Adipocyte (in vitro differentiated cells): ENCODE data around the gene ZFP36.

ENCODE experiments used
- DNase-seq: peaks from one replicate; pipeline ENCODE4 v3.0.0-alpha.2; 2015; ENCODE audit warnings: low read depth
- H3K27me3 ChIP-seq: replicated peaks from 2 replicates; pipeline ENCODE4 v1.7.0; 2013; ENCODE audit warnings: mild to moderate bottlenecking, low read length, moderate library complexity; ENCODE audit not compliant: control insufficient read depth, insufficient read depth
- H3K36me3 ChIP-seq: 2 replicates; pipeline ENCODE4 v1.7.0; 2013; ENCODE audit warnings: low read length, mild to moderate bottlenecking, moderate library complexity; ENCODE audit not compliant: control insufficient read depth, insufficient read depth, severe bottlenecking
- H3K4me1 ChIP-seq: 2 replicates; pipeline ENCODE4 v1.7.0; 2013; ENCODE audit warnings: mild to moderate bottlenecking, low read length, moderate library complexity; ENCODE audit not compliant: control insufficient read depth, insufficient read depth
- H3K4me3 ChIP-seq: 2 replicates; pipeline ENCODE4 v1.7.0; 2013; ENCODE audit warnings: mild to moderate bottlenecking, low read length, moderate library complexity
- H3K9ac ChIP-seq: 2 replicates; pipeline ENCODE4 v1.7.0; 2013; ENCODE audit warnings: mild to moderate bottlenecking, low read length, moderate library complexity
- H3K9me3 ChIP-seq: 2 replicates; pipeline ENCODE4 v1.7.0; 2013; ENCODE audit warnings: mild to moderate bottlenecking, low read length, moderate library complexity; ENCODE audit not compliant: control insufficient read depth

ZFP36 gene

DNA sequence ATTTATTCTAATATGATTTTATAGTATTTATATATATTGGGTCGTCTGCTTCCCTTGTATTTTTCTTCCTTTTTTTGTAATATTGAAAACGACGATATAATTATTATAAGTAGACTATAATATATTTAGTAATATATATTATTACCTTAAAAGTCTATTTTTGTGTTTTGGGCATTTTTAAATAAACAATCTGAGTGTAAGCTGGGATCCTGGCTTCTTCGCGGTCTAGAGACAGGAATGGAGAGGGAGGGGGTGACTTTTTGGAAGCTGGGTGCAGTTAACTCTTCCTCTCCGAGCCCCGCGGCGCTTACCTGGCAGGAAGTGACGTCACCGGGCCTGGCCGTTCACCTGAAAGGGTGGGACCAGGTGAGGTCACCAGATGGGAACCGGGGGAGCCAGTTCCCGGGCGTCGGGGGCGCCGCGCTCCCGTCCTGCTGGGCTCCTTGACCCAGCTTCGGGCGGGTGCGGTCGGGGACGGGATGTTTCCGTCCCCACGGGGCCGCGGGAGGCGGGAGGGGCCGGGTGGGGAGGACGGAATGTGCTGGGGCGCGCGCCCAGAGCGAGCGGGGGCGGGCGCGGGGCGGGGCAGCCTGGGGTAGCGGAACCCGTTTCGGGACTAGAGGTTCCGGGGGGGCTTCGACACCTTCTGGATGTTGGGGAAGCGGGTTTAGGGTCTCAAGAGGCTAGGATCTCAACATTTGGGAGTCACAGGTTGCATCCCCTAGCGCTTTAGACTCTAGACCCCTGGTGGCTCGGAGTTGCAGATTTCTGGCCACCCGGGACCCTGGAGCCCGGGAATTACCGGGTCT, 2.8 kb downstream of the ZFP36 start:
- peak; percentile 93 for DNase-seq
- Histone ChIP-seq H3K4me1 (peaks cover 36% of the 10 kb centered on the region), H3K4me3 (peak overlapping the region; percentile 99), H3K36me3 (peaks cover 15% of the 10 kb centered on the region), H3K9me3 (no peaks in the 10 kb centered on the region), H3K27me3 (no peaks in the 10 kb centered on the region), H3K9ac (peak overlapping the region; percentile 100)

DNA sequence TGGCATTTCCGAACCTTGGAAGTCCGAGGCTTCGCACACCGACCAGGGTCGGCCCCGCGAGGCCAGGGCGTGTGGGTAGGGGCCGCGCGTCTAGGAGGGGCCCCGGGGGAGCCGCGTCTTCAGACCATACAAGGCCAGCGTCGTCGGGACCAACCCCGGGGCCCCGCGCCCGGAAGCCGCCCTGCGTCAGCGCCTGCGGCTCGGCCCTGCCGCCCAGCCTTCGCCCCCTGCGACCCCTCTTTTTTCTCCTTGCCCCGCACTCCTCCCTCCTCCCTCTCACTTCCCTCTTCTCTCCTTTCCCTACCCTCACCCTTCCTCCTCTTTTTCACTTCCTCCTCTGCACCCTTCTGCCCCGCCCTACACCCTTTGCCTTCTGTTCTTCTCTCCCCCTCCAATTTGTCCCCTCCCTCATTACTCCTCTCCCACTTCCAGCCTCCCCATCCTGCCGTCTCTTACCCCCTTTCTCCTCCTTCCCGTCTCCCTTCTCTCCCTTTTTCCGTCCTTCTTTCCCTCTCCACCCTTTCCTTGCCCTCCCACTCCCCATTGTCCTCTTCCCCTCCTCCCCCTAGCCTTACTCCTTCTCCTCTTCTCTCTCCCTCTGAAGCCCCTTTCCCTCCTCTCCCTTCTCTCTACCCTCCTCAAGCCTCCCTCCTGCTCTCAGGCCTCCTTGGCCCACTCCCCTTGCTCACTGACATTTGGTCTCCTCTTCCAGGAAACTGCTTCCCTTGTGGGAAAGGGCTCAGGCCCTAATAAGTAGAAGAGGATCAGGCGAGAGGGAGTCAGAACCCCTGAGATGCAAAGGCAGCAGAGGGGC, 3.6 kb downstream of the ZFP36 start:
- DNase-seq, result peak; percentile 88
- H3K4me1 ChIP-seq, result peaks cover 44% of the 10 kb centered on the region
- no peaks in the 10 kb centered on the region for H3K27me3 ChIP-seq

DNA sequence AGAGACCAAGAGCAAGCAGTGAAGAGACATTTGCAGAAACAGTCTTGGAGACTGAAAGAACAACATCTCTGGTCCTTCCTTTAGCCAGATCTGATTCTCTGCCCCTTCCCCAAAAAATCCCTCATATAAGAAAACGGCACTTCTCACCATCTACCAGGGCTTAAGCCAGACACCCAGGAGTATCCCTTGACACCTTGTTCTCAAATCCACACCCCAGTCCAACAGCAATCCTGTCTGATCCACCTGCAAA, 4.1 kb downstream of the ZFP36 start:
- Histone ChIP-seq H3K4me1 (peaks cover 48% of the 10 kb centered on the region), H3K9me3 (no peaks in the 10 kb centered on the region), H3K9ac (peak overlapping the region; percentile 100), H3K36me3 (peaks cover 15% of the 10 kb centered on the region), H3K27me3 (no peaks in the 10 kb centered on the region), H3K4me3 (peak overlapping the region; percentile 99)
- no peak for DNase-seq

More for the DNA sequence above, 3.6 kb downstream of the ZFP36 start:
- Histone ChIP-seq H3K36me3 (peaks cover 15% of the 10 kb centered on the region), H3K9me3 (no peaks in the 10 kb centered on the region), H3K9ac (peak overlapping the region; percentile 100), H3K4me3 (peak overlapping the region; percentile 99)

DNA sequence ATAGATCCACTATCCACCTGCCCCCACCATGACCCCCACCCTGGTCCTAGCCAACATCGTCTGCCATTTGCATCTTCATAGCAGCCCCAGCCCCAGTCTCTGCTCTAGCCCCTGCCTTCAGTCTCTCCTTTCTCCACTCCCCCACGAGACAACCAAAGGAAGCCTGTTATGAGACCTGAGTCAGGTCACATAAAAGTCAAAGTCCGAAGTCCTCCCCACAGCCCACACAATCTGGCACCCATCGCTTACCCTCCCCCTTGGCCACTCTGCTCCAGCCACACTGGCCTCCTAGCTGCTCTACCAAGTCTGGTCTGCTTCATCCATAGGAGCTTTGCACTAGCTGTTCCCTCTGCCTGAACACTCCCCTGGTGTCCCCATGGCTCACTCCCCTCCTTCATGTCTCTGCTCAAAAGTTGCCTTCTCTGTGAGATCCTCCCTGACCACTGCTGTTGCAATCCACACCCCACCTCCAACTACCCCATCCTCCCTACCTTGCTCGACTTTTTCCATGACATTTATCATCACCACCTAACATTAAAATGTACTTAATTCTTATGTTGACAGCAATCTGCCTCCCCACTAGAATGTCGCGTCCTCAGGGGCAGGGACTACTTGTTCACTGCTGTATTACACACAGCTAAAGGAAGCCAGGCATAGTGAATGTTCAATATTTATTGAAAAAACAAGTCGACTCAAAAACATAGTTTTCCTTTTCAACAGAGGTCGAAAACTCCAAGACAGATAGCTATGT, 4.6 kb downstream of the ZFP36 start:
- H3K4me3 ChIP-seq, result peak overlapping the region; percentile 99
- no peaks in the 10 kb centered on the region for H3K27me3 ChIP-seq
- H3K36me3 ChIP-seq, result peaks cover 15% of the 10 kb centered on the region
- H3K4me1 ChIP-seq, result peaks cover 46% of the 10 kb centered on the region
- DNase-seq, result peak; percentile 72
- peak overlapping the region; percentile 100 for H3K9ac ChIP-seq
- H3K9me3 ChIP-seq, result no peaks in the 10 kb centered on the region

DNA sequence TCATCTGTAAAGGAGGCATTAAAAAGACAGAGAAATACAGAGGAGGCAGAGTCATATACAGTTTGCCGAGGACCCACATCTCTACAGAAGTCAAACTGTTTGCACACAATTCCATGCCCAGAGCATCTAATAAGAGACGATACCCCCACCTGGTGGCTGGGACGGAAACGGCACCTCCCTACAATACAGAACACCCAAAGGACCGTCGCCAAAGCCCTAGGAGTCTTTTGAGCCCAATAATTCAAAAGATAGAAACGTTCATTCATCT, 5.1 kb downstream of the ZFP36 start:
- Histone ChIP-seq H3K9ac (peak overlapping the region; percentile 100), H3K4me1 (peaks cover 45% of the 10 kb centered on the region), H3K27me3 (no peaks in the 10 kb centered on the region), H3K9me3 (no peaks in the 10 kb centered on the region), H3K36me3 (peaks cover 15% of the 10 kb centered on the region), H3K4me3 (peak overlapping the region; percentile 99)
- DNase-seq, result peak; percentile 98

DNA sequence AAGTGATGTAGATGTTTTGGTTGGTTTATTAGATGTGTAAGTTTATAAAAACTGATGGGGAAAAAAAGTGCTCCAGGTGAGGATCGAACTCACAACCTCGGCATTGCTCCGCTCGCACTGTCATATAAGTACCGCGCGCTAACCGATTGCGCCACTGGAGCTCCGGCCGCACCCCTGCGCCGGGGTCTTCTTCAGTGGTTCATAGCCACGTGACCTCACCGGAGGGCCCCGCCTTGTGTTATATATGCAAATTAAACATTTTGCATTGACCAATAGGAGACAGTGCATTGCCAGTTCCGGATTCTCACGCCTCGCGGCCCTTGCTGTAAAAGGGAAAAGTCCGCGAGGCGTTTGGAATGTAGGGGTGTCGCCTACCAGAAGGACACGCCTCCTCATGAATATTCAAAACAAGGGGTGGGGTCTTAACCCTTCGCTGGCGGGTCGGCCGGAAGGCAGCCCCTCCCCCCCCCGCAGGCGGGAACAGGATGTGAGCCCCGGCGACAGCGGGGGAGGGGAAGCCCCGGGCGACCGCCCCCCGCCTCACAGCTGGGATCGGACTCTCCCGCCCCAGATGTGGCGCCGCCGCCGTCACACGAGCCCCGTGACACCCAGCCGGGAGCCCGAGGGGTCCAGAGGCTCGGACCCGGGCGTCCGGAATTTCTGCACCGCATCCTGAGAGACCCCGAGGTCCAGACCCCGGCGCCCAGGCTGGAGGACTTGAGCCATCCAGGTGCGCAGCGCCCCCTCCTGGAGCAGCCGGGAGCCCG, 5.6 kb downstream of the ZFP36 start, which contains the start of gene PLEKHG2:
TSS of gene PLEKHG2 (plus strand) at position 570 of the 767 bp plus-strand sequence. CDS start 1,418 bp downstream, outside the sequence.
- no peaks in the 10 kb centered on the region for H3K9me3 ChIP-seq
- peaks cover 15% of the 10 kb centered on the region for H3K36me3 ChIP-seq
- H3K4me1 ChIP-seq, result peaks cover 45% of the 10 kb centered on the region
- peak within 1 kb of the TSS; percentile 99 for H3K4me3 ChIP-seq
- DNase-seq, result peak; percentile 100
- H3K9ac ChIP-seq, result peak within 1 kb of the TSS; percentile 100
- no peaks in the 10 kb centered on the region for H3K27me3 ChIP-seq

DNA sequence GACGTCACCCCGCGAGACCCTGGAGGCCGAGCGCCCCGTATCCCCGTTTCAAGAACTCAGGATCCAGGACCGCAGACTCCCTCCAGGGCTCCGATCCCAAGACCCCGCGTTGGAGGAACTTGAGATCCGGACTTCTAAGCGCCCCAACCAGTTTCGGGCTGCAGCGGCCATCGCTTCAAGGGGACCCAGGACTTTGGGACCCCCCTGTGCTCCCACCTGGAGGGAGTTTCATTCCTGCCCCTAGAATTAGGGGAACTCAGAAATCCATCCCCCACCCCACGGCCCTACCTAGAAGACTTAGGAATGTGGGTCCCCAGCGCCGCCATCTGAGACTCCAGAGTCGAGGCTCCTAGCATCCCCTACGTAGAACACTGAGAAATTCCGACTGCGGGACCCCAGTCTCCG, 6.2 kb downstream of the ZFP36 start:
- no peak for DNase-seq
- peak overlapping the region; percentile 93 for H3K4me3 ChIP-seq
- H3K27me3 ChIP-seq, result no peaks in the 10 kb centered on the region

DNA sequence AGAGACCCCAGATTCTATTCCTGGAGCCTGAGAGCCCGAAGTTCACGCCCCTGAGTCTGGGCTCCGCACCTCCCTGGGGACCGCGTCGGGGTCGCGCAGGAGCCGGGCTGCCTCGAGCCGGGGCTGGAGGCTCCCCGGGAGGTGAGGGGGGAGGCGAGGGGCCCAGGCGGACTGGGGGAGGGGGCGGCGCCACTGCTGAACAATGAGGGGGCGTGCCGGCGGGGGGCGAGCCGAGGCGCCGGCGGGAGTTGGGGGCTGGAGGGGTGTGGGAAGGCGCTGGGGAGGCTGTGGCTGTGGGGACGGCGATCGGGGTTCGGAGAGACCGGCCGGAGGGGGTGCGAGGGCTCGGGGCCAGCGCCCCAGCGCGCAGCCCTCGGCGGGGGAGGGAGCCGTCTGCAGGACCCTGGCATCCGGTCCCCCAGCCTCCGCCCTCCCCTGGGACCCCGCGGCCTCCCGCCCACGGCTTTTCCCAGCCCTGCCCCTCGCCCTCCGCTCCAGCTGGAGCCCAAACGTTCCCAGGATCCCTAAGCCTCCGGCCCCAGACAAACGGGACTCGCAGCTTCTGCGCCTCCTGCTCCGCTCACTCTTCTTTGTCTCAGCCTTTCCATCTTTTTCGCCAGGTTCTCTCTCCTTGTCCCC, 6.7 kb downstream of the ZFP36 start:
- Histone ChIP-seq H3K4me3 (peak overlapping the region; percentile 93), H3K27me3 (no peaks in the 10 kb centered on the region), H3K36me3 (peaks cover 7% of the 10 kb centered on the region), H3K9ac (peak overlapping the region; percentile 98), H3K9me3 (no peaks in the 10 kb centered on the region), H3K4me1 (peaks cover 44% of the 10 kb centered on the region)
- peak; percentile 82 for DNase-seq

More for the DNA sequence above, 6.2 kb downstream of the ZFP36 start:
- Histone ChIP-seq H3K9me3 (no peaks in the 10 kb centered on the region), H3K4me1 (peaks cover 45% of the 10 kb centered on the region), H3K9ac (peak overlapping the region; percentile 98), H3K36me3 (peaks cover 12% of the 10 kb centered on the region)

DNA sequence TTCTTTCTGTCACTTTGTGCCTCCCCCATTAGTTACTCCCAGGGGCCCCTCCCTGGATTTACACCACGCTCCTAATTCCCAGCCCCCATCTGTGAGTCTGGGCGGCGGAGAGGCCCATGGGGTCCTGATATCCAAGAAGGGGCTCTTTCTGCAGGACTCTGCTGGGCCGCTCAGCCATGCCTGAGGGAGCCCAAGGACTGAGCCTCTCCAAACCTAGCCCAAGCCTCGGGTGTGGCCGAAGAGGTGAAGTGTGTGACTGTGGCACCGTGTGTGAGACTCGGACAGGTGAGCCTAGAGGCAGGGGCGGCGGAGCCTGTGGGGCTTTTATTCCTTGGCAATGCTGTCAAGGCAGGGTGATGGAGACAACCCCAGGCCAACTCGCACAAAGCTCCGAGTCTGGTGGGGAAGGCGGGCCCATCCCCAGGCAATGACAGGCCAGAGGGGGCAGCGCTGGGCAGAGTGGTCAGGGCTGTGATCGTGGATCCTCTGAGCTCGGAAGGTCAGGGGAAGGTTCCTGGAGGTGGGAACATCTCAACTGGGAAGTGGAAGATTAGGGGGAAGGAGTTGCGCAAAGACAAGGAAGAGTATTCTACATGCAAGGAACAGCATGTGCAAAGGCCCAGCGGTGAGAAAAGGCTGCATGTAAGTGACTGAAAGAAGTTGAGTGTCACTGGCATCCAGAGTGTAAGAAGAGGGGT, 7.4 kb downstream of the ZFP36 start:
- Histone ChIP-seq H3K36me3 (peaks cover 7% of the 10 kb centered on the region), H3K4me3 (peak overlapping the region; percentile 93), H3K4me1 (peaks cover 39% of the 10 kb centered on the region), H3K9me3 (no peaks in the 10 kb centered on the region), H3K9ac (peak overlapping the region; percentile 98), H3K27me3 (no peaks in the 10 kb centered on the region)
- peak; percentile 49 for DNase-seq
